ENCODE data around the gene SORT1. TPM values are rescaled to one million over a fixed set of nuclear protein-coding genes. Genes with fewer than 3 reads are reported as not detected.

SORT1 gene
- total and polyA plus RNA-seq, 2 of the 13 experiments (the other 11 are each of a cell fraction or from before 2014, with no cell fraction given), result 32.4 to 93.0 TPM

- no peak; the same call in 1 of the 2 replicates for TF ChIP-seq ZNF580 (CRISPR knock-in tag; IDR thresholded peaks at IDR 0.05; ENCODE audit: borderline replicate concordance, low read depth)
- no peak for TF ChIP-seq ZNF552 (CRISPR knock-in tag; IDR thresholded peaks at IDR 0.05; ENCODE audit: borderline replicate concordance)
- TF ChIP-seq FOXA3 (CRISPR knock-in tag; IDR thresholded peaks at IDR 0.05), result peak; percentile 1; the same call in 1 of the 2 replicates
- no peak for TF ChIP-seq SIN3A (IDR thresholded peaks at IDR 0.05; ENCODE audit: borderline replicate concordance, low read depth, low read length)
- TF ChIP-seq ETV5 (CRISPR knock-in tag; IDR thresholded peaks at IDR 0.05; ENCODE audit: borderline replicate concordance), result 0 out of 2 replicates have a peak, but pooled peaks have one; percentile 5
- TF ChIP-seq ZNF597 (CRISPR knock-in tag; IDR thresholded peaks at IDR 0.05), result no peak
- TF ChIP-seq BCLAF1 (IDR thresholded peaks at IDR 0.05), result no peak
- TF ChIP-seq ZMYM2 (CRISPR knock-in tag; IDR thresholded peaks at IDR 0.05), result 0 out of 2 replicates have a peak, but pooled peaks have one; percentile 36
- TF ChIP-seq ZSCAN25 (CRISPR knock-in tag; IDR thresholded peaks at IDR 0.05), result peak; percentile 6; the same call in 1 of the 2 replicates
- TF ChIP-seq ARNT (IDR thresholded peaks at IDR 0.05), result no peak
- TF ChIP-seq ZXDC (CRISPR knock-in tag; IDR thresholded peaks at IDR 0.05), result no peak
- no peak for TF ChIP-seq GMEB1 (CRISPR knock-in tag; IDR thresholded peaks at IDR 0.05; ENCODE audit: borderline replicate concordance)
- TF ChIP-seq ZNF329 (CRISPR knock-in tag; IDR thresholded peaks at IDR 0.05; ENCODE audit: low read depth), result no peak
- TF ChIP-seq ZNF280B (CRISPR knock-in tag; IDR thresholded peaks at IDR 0.05; ENCODE audit: borderline replicate concordance), result no peak
- TF ChIP-seq ZSCAN12 (CRISPR knock-in tag; IDR thresholded peaks at IDR 0.05), result no peak
These were observed 98.0 kb downstream of the SORT1 start (continued) for GRCh38 chr1:109299558-109300343.
